Cardiac fibroblast (primary cell): ENCODE data around the gene MAP4K4.
A peak's percentile ranks its signal among the peaks of the same experiment; 100 is the strongest.

Experiments
- DNase-seq, 2 donors: peaks; one replicate each; pipeline versions ENCODE4 v3.0.0 to v3.0.0-alpha.2; 2010; ENCODE audit warnings: low read depth in 2 of 2
- H3K4me3 ChIP-seq, 2 donors: replicated peaks in 1 of 2; 1 replicate in 1 of 2; 2 replicates in 1 of 2; pipeline ENCODE4 v1.5.1; 2011; ENCODE audit warnings: low read depth in 2 of 2, low read length in 2 of 2, mild to moderate bottlenecking in 2 of 2, moderate library complexity in 1 of 2
- TF ChIP-seq, protein P1 (sequence below): IDR thresholded peaks from one replicate; pipeline ENCODE4 v1.5.1; 2011; ENCODE audit warnings: low read depth, mild to moderate bottlenecking, low read length, inconsistent platforms

Gene MAP4K4

GRCh38 chr2:101871480-101871879 lies 174.0 kb downstream of the MAP4K4 start:
- TF ChIP-seq, protein P1, sequence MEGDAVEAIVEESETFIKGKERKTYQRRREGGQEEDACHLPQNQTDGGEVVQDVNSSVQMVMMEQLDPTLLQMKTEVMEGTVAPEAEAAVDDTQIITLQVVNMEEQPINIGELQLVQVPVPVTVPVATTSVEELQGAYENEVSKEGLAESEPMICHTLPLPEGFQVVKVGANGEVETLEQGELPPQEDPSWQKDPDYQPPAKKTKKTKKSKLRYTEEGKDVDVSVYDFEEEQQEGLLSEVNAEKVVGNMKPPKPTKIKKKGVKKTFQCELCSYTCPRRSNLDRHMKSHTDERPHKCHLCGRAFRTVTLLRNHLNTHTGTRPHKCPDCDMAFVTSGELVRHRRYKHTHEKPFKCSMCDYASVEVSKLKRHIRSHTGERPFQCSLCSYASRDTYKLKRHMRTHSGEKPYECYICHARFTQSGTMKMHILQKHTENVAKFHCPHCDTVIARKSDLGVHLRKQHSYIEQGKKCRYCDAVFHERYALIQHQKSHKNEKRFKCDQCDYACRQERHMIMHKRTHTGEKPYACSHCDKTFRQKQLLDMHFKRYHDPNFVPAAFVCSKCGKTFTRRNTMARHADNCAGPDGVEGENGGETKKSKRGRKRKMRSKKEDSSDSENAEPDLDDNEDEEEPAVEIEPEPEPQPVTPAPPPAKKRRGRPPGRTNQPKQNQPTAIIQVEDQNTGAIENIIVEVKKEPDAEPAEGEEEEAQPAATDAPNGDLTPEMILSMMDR = no peak
- no peak overlapping the region for H3K4me3 ChIP-seq
- DNase-seq = no peak

- no peak overlapping the region for H3K4me3 ChIP-seq
- DNase-seq = peak in 1 of 2 donors; percentile 20
- TF ChIP-seq, protein P1 = no peak
These were observed 175.0 kb downstream of the MAP4K4 start for GRCh38 chr2:101872480-101872879.

GRCh38 chr2:101873543-101873942 lies 176.0 kb downstream of the MAP4K4 start:
- DNase-seq = no peak
- no peak overlapping the region for H3K4me3 ChIP-seq
- TF ChIP-seq, protein P1 = no peak

- TF ChIP-seq, protein P1 = no peak
- no peak for DNase-seq
- H3K4me3 ChIP-seq = no peak overlapping the region
These were observed 176.6 kb downstream of the MAP4K4 start for GRCh38 chr2:101874069-101874468.

GRCh38 chr2:101879466-101879865 lies 182.0 kb downstream of the MAP4K4 start:
- DNase-seq = no peak
- TF ChIP-seq, protein P1 = no peak
- no peak overlapping the region for H3K4me3 ChIP-seq

GRCh38 chr2:101881131-101881530 lies 183.6 kb downstream of the MAP4K4 start:
- DNase-seq = no peak
- TF ChIP-seq, protein P1 = no peak
- no peak overlapping the region for H3K4me3 ChIP-seq

DNA sequence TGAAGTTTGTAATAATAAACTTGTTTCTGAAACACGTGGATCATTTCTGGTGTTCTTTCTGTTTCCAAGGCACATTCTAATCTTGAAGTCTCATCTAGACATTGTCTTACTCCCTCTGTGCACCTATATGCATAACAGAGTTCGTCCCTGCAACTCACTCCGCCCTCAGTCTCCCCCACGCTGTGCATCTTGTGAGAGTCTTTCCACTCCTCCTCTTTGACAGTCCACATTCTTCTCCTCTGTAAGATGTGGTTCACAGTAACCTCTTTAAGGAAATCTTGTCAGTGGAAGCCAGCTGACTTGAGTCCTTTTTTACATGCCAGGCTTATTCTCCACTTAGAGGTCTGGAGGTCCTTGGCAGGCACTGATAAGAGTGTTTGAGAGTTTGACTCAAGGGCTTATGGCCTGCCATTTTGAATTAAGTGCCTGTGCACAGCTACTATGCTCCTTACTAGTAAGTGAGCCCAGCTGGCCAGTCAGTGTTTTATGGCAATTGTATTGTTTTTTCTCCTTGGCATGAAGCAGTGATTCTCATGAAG lies 185.3 kb downstream of the MAP4K4 start:
- TF ChIP-seq, protein P1 = no peak
- no peak overlapping the region for H3K4me3 ChIP-seq
- DNase-seq = no peak
